Stimulated activated CD4-positive, alpha-beta T cell treated with anti-CD3 and anti-CD28 coated beads, TNF-alpha, amount 100 ng/mL, for 1 hour (primary cell): ENCODE results near the gene ALDH3B2.
"Not testable (repeated sequence)": the region's sequence is repeated elsewhere in the genome, so short reads cannot be mapped to it uniquely, and the experiment has no call there.

Source experiments
- DNase-seq, 3 donors: peaks; one replicate each; pipeline ENCODE4 v3.0.0-alpha.2; 2020; ENCODE audit warnings: low read depth in 3 of 3, low spot score in 1 of 3

Gene ALDH3B2

GRCh38 chr11:67687986-67688385 is 13.6 kb upstream of the ALDH3B2 start:
- DNase-seq = no peak

DNA sequence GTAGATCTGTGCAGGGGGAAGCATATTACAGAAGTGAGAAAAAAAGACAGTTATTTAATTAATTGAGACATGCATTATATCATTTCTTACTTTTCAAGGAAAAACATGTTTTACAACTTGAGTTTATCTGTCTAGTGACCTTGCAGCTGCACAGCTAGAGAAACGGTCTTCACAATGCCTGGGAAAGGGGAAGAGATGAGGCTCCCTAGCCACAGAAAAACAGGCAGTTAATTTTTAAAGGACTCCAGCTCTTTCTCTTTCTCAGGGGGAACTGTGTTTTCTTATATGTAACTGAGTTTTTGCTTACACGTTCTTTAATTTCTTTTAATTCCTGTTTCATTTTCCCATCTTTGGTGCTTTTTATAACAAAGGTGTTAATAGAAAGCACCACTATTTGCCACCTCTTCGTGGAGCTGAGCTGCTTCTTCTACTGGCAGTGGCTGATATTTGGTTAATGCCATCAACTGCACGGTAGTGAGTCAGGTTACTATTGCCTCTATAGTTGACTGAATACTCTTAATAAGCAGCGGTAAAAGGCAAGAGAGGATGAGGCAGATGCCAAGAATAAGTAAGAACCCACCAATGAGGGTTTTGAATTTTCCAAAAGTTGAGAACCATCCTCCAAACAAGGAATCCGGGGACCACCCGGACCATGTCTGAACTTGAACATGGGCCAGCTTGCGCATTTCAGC is 11.4 kb upstream of the ALDH3B2 start:
- DNase-seq = not testable (repeated sequence)

DNA sequence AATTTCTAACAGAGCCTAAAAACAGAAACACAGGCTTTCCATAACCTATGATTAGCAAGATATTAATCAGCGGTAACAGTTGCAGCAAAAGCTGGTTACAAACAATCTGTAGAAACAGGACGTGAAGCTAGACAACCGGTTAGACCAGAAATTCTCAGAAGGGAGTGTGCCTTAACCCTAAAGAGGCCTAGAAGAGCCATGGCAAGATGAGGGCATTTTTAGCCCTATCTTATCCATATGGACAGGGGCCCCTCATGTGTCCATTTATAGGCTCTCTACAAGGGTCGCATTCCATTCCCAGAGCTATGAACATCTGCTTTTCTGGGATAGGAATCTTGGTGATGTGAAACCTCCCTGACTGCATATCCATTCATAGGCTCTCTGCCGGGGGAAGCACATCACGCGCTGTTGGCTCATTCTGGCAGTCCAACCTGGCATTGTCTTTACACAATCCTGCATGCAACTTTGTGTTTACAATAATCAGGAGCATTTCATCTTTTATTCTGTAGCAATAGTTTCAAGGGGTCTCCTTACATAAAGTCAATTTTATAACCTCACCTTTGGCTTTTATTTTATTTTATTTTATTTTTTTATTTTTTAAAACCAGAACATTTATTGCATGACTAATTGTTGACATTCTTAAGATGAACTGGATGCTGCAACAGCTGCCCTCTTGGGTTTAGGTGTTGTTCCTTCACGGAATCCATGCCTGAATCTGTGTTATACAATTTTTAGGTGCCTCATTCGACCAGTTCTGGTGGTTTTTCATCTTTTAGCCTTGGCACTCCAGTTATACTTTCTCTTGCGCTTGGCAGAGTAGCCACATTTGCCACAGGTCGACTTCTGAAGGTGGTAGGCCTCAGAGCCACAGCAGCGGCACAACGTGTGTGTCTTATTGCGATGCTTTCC is 8.0 kb upstream of the ALDH3B2 start:
- not testable (repeated sequence) for DNase-seq

- DNase-seq = no peak
Measured at GRCh38 chr11:67680696-67681470, 6.5 kb upstream of the ALDH3B2 start.

DNA sequence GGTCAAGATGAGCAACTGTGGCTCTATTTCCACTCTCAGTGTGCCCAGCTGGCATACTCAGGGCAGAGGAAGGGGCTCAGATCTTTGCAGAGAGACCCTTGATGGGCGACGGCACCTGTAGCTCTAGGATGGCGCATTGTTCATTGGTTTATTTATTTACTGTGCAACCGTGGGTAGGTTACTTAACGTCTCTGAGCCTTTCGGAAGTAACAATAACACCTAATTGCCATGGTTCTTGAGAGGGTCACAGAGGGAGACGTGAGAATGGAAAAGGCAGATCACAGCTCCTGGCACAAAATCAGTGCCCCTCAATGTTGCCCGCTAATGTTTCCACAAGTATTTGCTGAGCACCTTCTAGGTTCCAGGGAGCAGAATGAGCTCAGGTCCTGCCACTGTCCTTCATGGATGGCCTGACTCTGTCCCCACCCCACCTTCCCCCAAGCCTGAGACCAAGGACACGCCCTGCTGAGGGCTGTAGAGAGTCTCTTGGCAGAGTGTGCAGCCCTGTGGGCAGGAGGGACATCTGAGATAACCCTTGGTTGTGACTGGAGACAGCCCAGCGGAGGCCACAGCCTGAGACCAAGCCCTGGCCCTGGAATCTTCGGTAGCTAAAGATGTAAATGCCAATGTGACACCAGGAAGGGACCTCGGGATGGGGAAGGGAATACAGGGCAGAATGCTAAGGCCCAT is 780 bp upstream of the ALDH3B2 start:
- DNase-seq = no peak

- no peak for DNase-seq
Measured at GRCh38 chr11:67673902-67674301, 521 bp downstream of the ALDH3B2 start.

- DNase-seq = no peak
Measured at GRCh38 chr11:67673358-67673757, 1.1 kb downstream of the ALDH3B2 start.

DNA sequence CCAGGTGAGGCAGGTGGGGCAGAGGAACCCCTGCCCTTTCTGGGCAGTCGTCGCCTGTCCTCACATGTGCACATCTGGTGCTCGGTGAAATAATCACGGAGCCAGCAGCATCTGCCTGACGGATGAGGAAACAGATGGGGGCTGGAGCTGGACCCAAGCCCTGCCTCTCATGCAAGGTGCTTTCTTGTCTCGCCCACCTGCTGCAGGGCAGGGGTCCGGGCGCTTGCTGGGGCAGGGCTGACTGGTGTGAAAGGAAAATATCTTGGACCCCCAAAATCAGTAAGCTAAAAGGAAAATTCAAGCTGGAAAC is 3.3 kb downstream of the ALDH3B2 start:
- DNase-seq = no peak

- DNase-seq = no peak
Measured at GRCh38 chr11:67670316-67671210, 3.9 kb downstream of the ALDH3B2 start.

DNA sequence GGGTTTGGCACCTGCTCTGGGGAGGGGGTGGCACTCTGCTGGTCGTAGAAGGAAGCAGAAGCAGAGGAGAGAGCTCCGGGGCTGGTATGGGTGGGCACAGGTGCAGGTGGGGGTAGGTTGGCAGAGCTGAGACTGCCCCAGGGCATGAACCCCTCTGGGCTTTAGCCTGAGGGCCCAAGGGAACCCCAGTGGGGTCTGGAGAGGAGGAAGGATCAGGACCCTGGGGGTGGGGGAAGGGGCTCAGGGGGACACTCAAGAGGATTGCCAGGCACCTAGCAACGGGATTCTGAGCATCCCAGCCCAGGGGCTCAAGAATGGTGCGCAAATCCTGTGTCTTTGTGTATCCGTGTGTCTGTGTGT is 6.3 kb downstream of the ALDH3B2 start:
- DNase-seq = no peak

GRCh38 chr11:67667490-67668191 is 6.8 kb downstream of the ALDH3B2 start:
- DNase-seq = no peak

DNA sequence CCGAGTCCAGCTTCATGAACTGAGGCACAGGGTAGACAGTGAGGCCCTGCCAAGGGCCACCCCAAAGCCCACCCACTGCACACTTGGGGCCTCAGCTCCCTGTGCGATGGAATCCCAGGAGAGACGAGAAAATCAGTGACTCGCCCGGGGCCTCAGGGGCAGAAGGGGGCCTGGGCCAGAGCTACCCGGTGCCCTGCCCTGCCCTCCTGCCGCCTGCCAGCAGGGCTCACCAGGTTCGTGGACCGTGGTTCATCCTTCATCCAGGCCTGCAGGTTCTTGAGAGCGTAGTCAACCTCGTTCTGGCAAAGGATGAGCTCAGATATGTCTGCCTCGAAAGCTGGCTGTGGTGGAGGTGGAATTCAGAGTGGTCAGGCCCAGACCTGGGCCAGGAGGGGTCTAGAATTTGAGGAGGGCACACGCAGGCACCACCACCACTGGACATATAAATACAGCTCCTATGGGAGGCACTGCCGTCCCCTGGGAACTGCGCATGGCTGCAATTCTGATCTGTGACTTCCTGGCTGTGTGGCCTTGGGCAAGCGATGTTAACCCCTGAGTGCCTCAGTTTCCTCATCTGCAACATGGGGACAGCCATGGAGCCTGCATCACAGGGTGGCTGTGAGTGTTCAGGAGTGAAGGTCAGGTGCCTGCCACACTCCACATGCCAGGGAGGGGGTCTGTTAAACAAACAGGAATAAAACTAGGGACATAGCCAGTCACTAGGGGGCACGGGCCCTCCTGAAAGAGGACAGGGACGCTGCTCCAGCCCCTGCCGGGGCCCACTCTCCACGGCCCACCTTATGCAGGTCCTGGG is 7.5 kb downstream of the ALDH3B2 start:
- DNase-seq = no peak

- DNase-seq = no peak
Measured at GRCh38 chr11:67666303-67666645, 8.1 kb downstream of the ALDH3B2 start.

DNA sequence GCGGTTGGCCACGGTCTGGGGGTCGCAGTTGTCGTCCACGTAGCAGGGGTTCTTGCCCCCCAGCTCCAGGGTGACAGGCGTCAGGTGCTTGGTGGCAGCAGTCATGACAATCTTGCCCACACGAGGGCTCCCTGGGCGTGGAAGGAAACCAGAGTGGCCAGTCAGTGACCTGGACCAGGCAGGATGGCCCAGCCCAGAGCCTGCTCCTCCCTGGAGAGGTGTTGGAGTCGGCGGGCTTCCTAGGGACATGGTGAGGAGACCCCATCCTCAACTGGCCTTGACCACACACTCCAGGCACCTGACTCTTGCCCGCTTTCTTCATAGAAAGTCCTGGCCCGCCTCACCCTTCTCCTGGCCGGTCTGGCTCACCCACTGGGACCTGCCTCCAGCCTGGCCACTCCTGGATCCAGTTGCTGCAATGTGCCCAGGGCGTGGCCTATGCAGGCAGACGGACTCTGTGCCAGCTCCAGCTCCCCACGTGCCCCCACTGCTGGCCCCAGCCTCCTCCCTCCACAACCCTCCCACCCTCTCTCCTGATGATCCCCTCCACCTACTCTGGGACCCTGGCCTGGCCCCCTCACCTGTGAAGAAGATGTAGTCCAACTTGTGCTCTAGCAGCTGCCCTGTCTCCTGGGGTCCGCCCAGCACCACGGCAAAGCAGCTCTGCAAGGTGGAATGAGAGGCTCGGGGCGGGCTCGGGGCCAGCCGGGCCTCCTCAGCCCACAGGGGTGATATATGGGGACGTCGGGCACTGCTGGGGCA is 8.7 kb downstream of the ALDH3B2 start:
- DNase-seq = no peak

DNA sequence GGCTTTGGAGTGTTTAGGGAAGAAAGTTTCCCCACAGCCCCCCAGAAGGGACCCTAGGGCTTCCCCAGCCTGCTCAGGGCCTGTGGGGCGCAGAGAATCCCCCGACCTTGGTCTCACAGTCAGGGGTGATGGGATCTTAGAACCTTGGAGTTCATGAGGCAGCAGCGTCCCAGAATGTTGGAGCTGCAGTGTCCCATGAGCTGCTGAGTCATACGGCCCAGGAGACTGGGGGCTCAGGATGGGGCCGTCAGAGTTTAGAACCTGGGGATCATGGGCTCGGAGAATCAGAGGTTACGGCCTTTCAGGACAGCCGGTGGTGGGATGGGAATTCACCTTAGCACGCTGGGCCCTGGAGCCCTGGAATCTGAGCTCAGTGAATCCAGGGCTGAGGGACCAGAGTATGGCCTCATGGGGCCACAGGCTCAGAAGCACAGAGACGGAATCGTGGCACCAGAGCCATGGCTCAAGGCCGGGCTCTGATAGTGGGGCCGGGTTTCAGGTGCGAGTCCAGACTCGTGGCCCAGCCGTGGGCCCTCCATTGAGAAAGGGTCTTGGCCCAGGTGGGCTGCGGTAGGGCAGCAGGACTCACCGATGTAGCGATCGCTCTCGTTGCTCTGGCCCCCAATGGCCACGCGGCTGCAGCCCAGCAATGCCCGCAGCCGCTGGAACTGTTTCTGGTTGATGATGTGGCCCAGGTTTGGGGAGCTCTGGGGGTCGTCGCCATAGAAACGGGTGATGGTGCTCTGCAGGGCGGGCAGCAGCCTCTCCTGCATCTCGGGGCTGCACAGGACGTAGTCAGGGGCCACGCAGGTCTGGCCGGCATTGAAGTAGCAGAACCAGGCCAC is 9.5 kb downstream of the ALDH3B2 start:
- no peak for DNase-seq

- DNase-seq = no peak
Measured at GRCh38 chr11:67664213-67664585, 10.2 kb downstream of the ALDH3B2 start.

DNA sequence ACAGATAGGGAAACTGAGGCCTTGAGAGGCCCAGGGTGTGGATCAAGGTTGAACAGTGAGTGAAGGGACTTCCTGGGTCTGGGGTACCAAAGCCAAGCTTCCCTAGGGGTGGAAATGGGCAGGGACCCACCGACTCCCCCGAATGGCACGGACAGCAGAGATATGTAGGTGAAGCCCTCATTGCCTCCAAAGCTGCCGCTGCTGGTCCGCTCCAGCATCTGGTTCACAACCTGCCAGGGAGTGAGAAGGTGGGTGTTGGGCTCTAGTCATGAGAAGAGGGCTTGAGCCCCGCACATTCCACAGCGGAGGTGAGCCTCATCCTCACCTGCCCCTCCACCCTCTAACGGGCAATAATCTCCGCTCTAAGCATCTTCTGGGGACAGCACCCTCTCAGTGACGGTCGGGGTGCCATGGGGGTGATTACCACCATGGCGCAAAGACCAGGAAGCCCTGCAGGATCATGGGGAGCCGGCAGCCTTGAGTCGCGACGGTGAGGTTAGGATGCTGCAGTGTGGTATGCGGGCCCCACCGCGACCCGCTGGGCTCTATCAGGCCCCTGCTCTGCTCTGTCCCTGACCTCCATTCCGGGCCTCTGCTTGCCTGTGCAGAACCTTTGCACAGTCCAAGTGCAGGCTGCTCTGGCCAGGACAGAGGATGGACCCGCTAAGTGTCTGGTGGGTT is 10.8 kb downstream of the ALDH3B2 start:
- no peak for DNase-seq
